SK-N-MC (cell line): Measurements from ENCODE around the gene ANGPTL5.

Experiments
- DNase-seq: peaks from one replicate; pipeline ENCODE4 v3.0.0-alpha.2; 2011; ENCODE audit warnings: low read depth, low spot score
- H3K27ac ChIP-seq: fragments of 200-600 bp; sonication (generic); 2 replicates; pipeline ENCODE4 v1.5.1; 2016; ENCODE audit warnings: mixed run types
- H3K36me3 ChIP-seq: fragments of 200-600 bp; sonication (generic); 2 replicates; pipeline ENCODE4 v1.6.1; 2017; ENCODE audit warnings: antibody characterized with exemption, low read length, mixed read lengths; ENCODE audit not compliant: insufficient read depth
- H3K4me3 ChIP-seq: fragments of 200-600 bp; sonication (generic); 2 replicates; pipeline ENCODE4 v1.5.1; 2016
- H3K9ac ChIP-seq: fragments of 200-600 bp; sonication (generic); 2 replicates; pipeline ENCODE4 v1.8.0; 2017; ENCODE audit warnings: mixed run types, mixed read lengths; ENCODE audit not compliant: insufficient read length
- H3K9me3 ChIP-seq: fragments of 200-600 bp; sonication (generic); 2 replicates; pipeline ENCODE4 v1.6.1; 2017; ENCODE audit warnings: low read depth, mild to moderate bottlenecking, antibody characterized with exemption, low read length, moderate library complexity, mixed read lengths
- EZH2 ChIP-seq: fragments of 200-600 bp; sonication (generic); IDR thresholded peaks from one replicate; pipeline ENCODE4 v1.6.1; 2017; ENCODE audit warnings: antibody characterized with exemption
- FOXP2 ChIP-seq: optimal IDR thresholded peaks from 2 replicates; pipeline ENCODE3; 2011; ENCODE audit warnings: mild to moderate bottlenecking, moderate library complexity; ENCODE audit not compliant: insufficient read depth; ENCODE audit errors: extremely low read length, control extremely low read depth
- POLR2AphosphoS5 ChIP-seq: IDR thresholded peaks from 2 replicates; pipeline ENCODE4 v1.6.1; 2012; ENCODE audit warnings: mild to moderate bottlenecking, low read depth, low read length, borderline replicate concordance

The ANGPTL5 gene

GRCh38 chr11:101912823-101913284 lies 3.5 kb downstream of the ANGPTL5 start:
- TF ChIP-seq POLR2AphosphoS5 (no peak), FOXP2 (no peak), EZH2 (no peak)
- Histone ChIP-seq H3K27ac (no peak overlapping the region), H3K36me3 (no peaks in the 10 kb centered on the region), H3K4me3 (no peak overlapping the region), H3K9me3 (no peaks in the 10 kb centered on the region), H3K9ac (no peak overlapping the region)
- DNase-seq, result no peak

DNA sequence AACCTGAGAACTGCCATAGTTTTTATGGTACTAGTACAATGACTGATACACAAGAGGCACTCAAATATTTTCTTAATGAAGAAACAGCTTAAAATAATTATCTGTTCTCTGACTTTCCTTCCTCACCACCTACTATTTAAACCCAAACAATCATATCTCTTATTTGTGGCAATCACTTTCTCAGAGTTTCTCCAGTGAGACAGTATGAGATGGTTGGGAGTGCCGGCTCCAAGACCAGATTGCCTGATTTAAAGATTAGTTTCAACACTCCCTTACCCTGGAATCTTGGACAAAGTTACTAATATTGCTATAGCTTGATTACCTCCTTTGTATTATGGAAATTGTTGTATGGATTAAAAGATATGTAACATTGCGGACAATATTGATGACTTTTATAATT lies 7.2 kb downstream of the ANGPTL5 start:
- Histone ChIP-seq H3K4me3 (no peak overlapping the region), H3K9ac (no peak overlapping the region), H3K9me3 (no peaks in the 10 kb centered on the region), H3K36me3 (no peaks in the 10 kb centered on the region), H3K27ac (no peak overlapping the region)
- DNase-seq, result no peak
- no peak for TF ChIP-seq FOXP2
- no peak for TF ChIP-seq EZH2
- TF ChIP-seq POLR2AphosphoS5, result no peak

DNA sequence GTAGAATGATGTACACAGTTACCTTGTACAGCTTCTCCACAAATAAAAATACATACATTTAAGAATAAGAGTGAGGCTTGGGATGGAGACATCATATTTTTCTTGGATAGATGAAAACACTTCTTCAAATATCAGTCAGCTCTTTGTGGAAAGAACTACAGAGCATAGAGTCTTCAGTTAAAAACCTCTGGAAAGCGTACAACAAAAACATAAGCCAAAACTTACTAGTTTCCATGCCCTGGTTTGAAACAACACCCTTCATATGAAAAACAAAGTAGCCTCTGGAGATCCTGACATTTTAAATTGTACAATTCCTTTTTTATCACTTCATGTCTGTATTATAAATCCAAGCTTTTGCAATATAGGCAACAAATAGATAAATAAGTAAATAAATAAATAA lies 8.5 kb downstream of the ANGPTL5 start:
- Histone ChIP-seq H3K4me3 (no peak overlapping the region), H3K9me3 (no peaks in the 10 kb centered on the region), H3K9ac (no peak overlapping the region), H3K36me3 (no peaks in the 10 kb centered on the region), H3K27ac (no peak overlapping the region)
- TF ChIP-seq POLR2AphosphoS5 (no peak), FOXP2 (no peak), EZH2 (no peak)
- no peak for DNase-seq

DNA sequence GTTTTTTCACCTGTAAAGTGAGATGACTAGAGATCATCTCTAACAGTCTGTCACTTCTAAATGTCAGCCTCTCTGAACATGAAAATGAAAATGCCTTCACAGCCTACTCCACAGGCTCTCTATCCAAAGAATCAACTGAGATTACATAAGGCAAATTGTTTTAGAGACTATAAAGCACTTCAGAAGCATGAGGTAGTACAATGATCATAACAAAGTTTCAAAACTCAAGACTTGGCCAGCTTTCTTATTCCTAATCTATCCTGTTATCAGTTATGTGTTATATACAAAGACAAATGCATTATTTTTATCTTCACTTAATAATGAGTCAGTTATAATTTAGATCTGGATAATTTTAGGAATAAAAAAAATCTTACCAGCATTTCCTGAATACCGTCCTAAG lies 21.8 kb downstream of the ANGPTL5 start:
- no peak for DNase-seq
- H3K36me3 ChIP-seq, result no peaks in the 10 kb centered on the region
- H3K9ac ChIP-seq, result no peak overlapping the region
- H3K27ac ChIP-seq, result no peak overlapping the region
- H3K9me3 ChIP-seq, result no peaks in the 10 kb centered on the region
- H3K4me3 ChIP-seq, result no peak overlapping the region
- TF ChIP-seq POLR2AphosphoS5, result no peak
- no peak for TF ChIP-seq FOXP2
- no peak for TF ChIP-seq EZH2

- Histone ChIP-seq H3K36me3 (no peaks in the 10 kb centered on the region), H3K9ac (no peak overlapping the region), H3K9me3 (no peaks in the 10 kb centered on the region), H3K4me3 (no peak overlapping the region), H3K27ac (no peak overlapping the region)
- TF ChIP-seq FOXP2 (no peak), EZH2 (no peak), POLR2AphosphoS5 (no peak)
- no peak for DNase-seq
These were observed 26.6 kb downstream of the ANGPTL5 start for GRCh38 chr11:101889767-101890166.

DNA sequence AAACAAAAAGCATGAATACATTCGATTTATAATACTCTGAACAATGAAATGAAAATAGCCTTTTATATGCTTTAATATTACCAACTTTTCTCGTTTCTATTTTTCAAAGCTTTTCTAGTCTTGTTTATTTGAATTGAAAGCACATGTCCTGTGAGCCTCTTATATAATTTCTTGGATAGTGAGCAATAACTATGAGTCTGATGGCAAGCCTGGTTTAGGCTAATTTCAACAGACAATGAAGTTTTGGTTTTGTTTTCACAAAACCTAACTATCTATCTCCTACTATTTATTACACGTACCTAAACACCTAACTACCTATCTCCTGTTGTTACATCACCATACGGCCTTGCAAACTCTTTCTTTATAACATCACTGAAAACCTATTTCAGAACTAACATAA lies 30.7 kb downstream of the ANGPTL5 start:
- Histone ChIP-seq H3K36me3 (no peaks in the 10 kb centered on the region), H3K4me3 (no peak overlapping the region), H3K27ac (no peak overlapping the region), H3K9ac (no peak overlapping the region), H3K9me3 (no peaks in the 10 kb centered on the region)
- no peak for DNase-seq
- no peak for TF ChIP-seq POLR2AphosphoS5
- TF ChIP-seq EZH2, result no peak
- no peak for TF ChIP-seq FOXP2

- no peak for TF ChIP-seq POLR2AphosphoS5
- no peak for TF ChIP-seq FOXP2
- TF ChIP-seq EZH2, result no peak
- Histone ChIP-seq H3K36me3 (no peaks in the 10 kb centered on the region), H3K27ac (no peak overlapping the region), H3K4me3 (no peak overlapping the region), H3K9ac (no peak overlapping the region), H3K9me3 (no peaks in the 10 kb centered on the region)
- no peak for DNase-seq
These were observed 34.7 kb downstream of the ANGPTL5 start for GRCh38 chr11:101881586-101881985.

DNA sequence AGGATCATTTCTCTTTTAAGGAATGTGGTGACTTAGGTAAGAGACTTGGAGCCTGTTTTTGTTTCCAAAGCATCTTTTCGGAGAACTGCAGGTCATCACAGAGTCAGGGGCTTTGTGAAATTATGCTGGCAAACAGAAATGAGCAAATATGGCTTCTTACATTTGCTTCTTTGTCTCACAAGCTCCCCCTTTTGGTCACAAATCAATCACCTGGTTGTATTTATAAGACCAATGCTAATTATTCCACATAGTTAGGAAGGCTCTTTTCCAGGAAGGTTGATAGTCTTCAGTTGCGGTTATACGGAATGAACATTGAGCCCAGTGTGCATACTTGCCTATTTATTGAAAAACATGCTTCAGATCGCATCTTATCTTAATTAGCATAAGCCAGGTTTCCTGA lies 36.1 kb downstream of the ANGPTL5 start:
- Histone ChIP-seq H3K9me3 (no peaks in the 10 kb centered on the region), H3K27ac (no peak overlapping the region), H3K36me3 (no peaks in the 10 kb centered on the region), H3K9ac (no peak overlapping the region), H3K4me3 (no peak overlapping the region)
- TF ChIP-seq EZH2 (no peak), POLR2AphosphoS5 (no peak), FOXP2 (no peak)
- peak; percentile 1 for DNase-seq

GRCh38 chr11:101872171-101872882 lies 44.0 kb downstream of the ANGPTL5 start:
- Histone ChIP-seq H3K27ac (no peak overlapping the region), H3K9me3 (no peaks in the 10 kb centered on the region), H3K9ac (no peak overlapping the region), H3K4me3 (no peak overlapping the region), H3K36me3 (no peaks in the 10 kb centered on the region)
- no peak for DNase-seq
- TF ChIP-seq POLR2AphosphoS5, result no peak
- no peak for TF ChIP-seq EZH2
- no peak for TF ChIP-seq FOXP2
